Fibroblast of lung (primary cell): ENCODE results near the gene FOSL2. TPM values are rescaled to one million over a fixed set of nuclear protein-coding genes. Genes with fewer than 3 reads are reported as not detected.
A peak's percentile ranks its signal among the peaks of the same experiment; 100 is the strongest.

Experiments
- DNase-seq, 2 donors: peaks; one replicate each; pipeline versions ENCODE4 v3.0.0 to v3.0.0-alpha.2; 2010; ENCODE audit warnings: low read depth in 2 of 2
- H2AFZ ChIP-seq: 2 replicates; pipeline ENCODE4 v1.5.1; 2012; ENCODE audit warnings: low read length, control low read depth, inconsistent platforms
- H3K27ac ChIP-seq: 2 replicates; pipeline ENCODE4 v1.5.1; 2011; ENCODE audit warnings: low read length, control low read depth; ENCODE audit not compliant: insufficient read depth
- H3K27me3 ChIP-seq: 2 replicates; pipeline ENCODE4 v1.5.1; 2011; ENCODE audit warnings: mild to moderate bottlenecking, low read length; ENCODE audit not compliant: control insufficient read depth, insufficient read depth
- H3K36me3 ChIP-seq: 2 replicates; pipeline ENCODE4 v1.5.1; 2011; ENCODE audit warnings: low read length; ENCODE audit not compliant: control insufficient read depth, insufficient read depth
- H3K4me1 ChIP-seq: 2 replicates; pipeline ENCODE4 v1.5.1; 2011; ENCODE audit warnings: low read length; ENCODE audit not compliant: control insufficient read depth, insufficient read depth; ENCODE audit errors: extremely low read depth
- H3K4me2 ChIP-seq: 2 replicates; pipeline ENCODE4 v1.5.1; 2011; ENCODE audit warnings: low read length, control low read depth; ENCODE audit not compliant: insufficient read depth; ENCODE audit errors: extremely low read depth
- H3K4me3 ChIP-seq, 4 experiments: fragments of 200-600 bp in 1 of 4; sonication (generic) in 1 of 4; replicated peaks in 1 of 4; 2 replicates each; pipeline ENCODE4 v1.5.1; 2011 to 2016; ENCODE audit warnings: low read length in 4 of 4, low read depth in 3 of 4, mild to moderate bottlenecking in 3 of 4, control low read depth in 2 of 4, inconsistent platforms in 1 of 4, mixed read lengths in 1 of 4; ENCODE audit not compliant: insufficient read depth in 1 of 4; ENCODE audit errors: control extremely low read depth in 1 of 4
- H3K79me2 ChIP-seq: 2 replicates; pipeline ENCODE4 v1.5.1; 2012; ENCODE audit warnings: mild to moderate bottlenecking, low read length, inconsistent platforms; ENCODE audit not compliant: control insufficient read depth, insufficient read depth
- H3K9ac ChIP-seq: 2 replicates; pipeline ENCODE4 v1.5.1; 2011; ENCODE audit warnings: mild to moderate bottlenecking, low read length, control low read depth; ENCODE audit not compliant: insufficient read depth
- H3K9me3 ChIP-seq: 2 replicates; pipeline ENCODE4 v1.5.1; 2012; ENCODE audit warnings: low read depth, low read length; ENCODE audit not compliant: control insufficient read depth, insufficient read depth
- H4K20me1 ChIP-seq: 2 replicates; pipeline ENCODE4 v1.5.1; 2011; ENCODE audit warnings: low read length; ENCODE audit not compliant: control insufficient read depth, insufficient read depth; ENCODE audit errors: extremely low read depth
- CTCF ChIP-seq, 2 donors: IDR thresholded peaks in 1 of 2; conservative IDR thresholded peaks in 1 of 2; 1 replicate in 1 of 2; 2 replicates in 1 of 2; pipeline ENCODE4 v1.5.1; 2011 to 2012; ENCODE audit warnings: low read length in 2 of 2, control low read depth in 1 of 2, inconsistent platforms in 1 of 2, low read depth in 1 of 2, mild to moderate bottlenecking in 1 of 2
- EZH2 ChIP-seq: IDR thresholded peaks from 2 replicates; pipeline ENCODE4 v1.5.1; 2012; ENCODE audit warnings: low read length, control low read depth, mild to moderate bottlenecking; ENCODE audit errors: missing control alignments
- polyA plus RNA-seq, 2 donors: library from polyadenylated mRNA; depleted of rRNA in 1 of 2; stranded (reverse) in 1 of 2; unstranded in 1 of 2; fragments of >200 nt; gene quantifications; 2 replicates each; pipeline ENCODE4 v1.2.1, GENCODE V29; 2011 to 2012; ENCODE audit warnings: missing spikeins in 1 of 2
- total RNA-seq: library from RNA; depleted of rRNA; stranded (reverse); fragments of >200 nt; gene quantifications from 2 replicates; pipeline ENCODE4 v1.2.1, GENCODE V29; 2014

Gene FOSL2
- total and polyA plus RNA-seq, 2 donors (not counting 1 experiment from before 2014, with no cell fraction given): 58.9 to 83.6 TPM

GRCh38 chr2:28390746-28391563 lies 1.7 kb upstream of the FOSL2 start:
- no peak for TF ChIP-seq EZH2
- no peak for TF ChIP-seq CTCF (conservative IDR thresholded peaks at IDR 0.05 in 1 of 2, IDR thresholded peaks at IDR 0.05 in 1 of 2; ENCODE audit: low read depth in 1 of 2, low read length in 2 of 2)
- Histone ChIP-seq H3K9me3 (no peaks in the 10 kb centered on the region), H3K4me3 (peak overlapping the region; percentile 54 to 96 (median 64)), H3K36me3 (no peaks in the 10 kb centered on the region), H3K79me2 (peaks cover 31% of the 10 kb centered on the region), H2AFZ (no peak overlapping the region), H4K20me1 (no peaks in the 10 kb centered on the region), H3K4me2 (peak overlapping the region; percentile 89), H3K27me3 (no peaks in the 10 kb centered on the region), H3K4me1 (peaks cover 16% of the 10 kb centered on the region), H3K27ac (peak overlapping the region; percentile 98), H3K9ac (peak overlapping the region; percentile 96)
- peak; percentile 89 to 92 for DNase-seq

- no peaks in the 10 kb centered on the region for H4K20me1 ChIP-seq
- H3K4me1 ChIP-seq: peaks cover 16% of the 10 kb centered on the region
- H3K9ac ChIP-seq: peak overlapping the region; percentile 96
- no peaks in the 10 kb centered on the region for H3K27me3 ChIP-seq
- no peaks in the 10 kb centered on the region for H3K9me3 ChIP-seq
- peaks cover 39% of the 10 kb centered on the region for H3K79me2 ChIP-seq
- H3K27ac ChIP-seq: peak overlapping the region; percentile 98
- H3K36me3 ChIP-seq: no peaks in the 10 kb centered on the region
- H2AFZ ChIP-seq: no peak overlapping the region
- no peak for TF ChIP-seq CTCF (conservative IDR thresholded peaks at IDR 0.05 in 1 of 2, IDR thresholded peaks at IDR 0.05 in 1 of 2; ENCODE audit: low read depth in 1 of 2, low read length in 2 of 2)
- no peak for TF ChIP-seq EZH2
- peak overlapping the region; percentile 89 for H3K4me2 ChIP-seq
- peak; percentile 84 to 95 for DNase-seq
- H3K4me3 ChIP-seq: peak overlapping the region; percentile 54 to 96 (median 64)
Measured at GRCh38 chr2:28391564-28392296, 928 bp upstream of the FOSL2 start.

GRCh38 chr2:28393114-28393836 lies 617 bp downstream of the FOSL2 start:
- Histone ChIP-seq H3K4me3 (peak overlapping the region; percentile 58 to 96 (median 80)), H3K27me3 (no peaks in the 10 kb centered on the region), H3K9ac (peak overlapping the region; percentile 96), H4K20me1 (no peaks in the 10 kb centered on the region), H3K36me3 (peaks cover 4% of the 10 kb centered on the region), H3K27ac (peak overlapping the region; percentile 98), H3K4me2 (peak overlapping the region; percentile 7), H3K4me1 (peaks cover 21% of the 10 kb centered on the region), H2AFZ (no peak overlapping the region), H3K79me2 (peaks cover 54% of the 10 kb centered on the region), H3K9me3 (no peaks in the 10 kb centered on the region)
- no peak for TF ChIP-seq EZH2
- no peak for TF ChIP-seq CTCF (conservative IDR thresholded peaks at IDR 0.05 in 1 of 2, IDR thresholded peaks at IDR 0.05 in 1 of 2; ENCODE audit: low read depth in 1 of 2, low read length in 2 of 2)
- peak; percentile 68 to 69 for DNase-seq
